Femur (tissue), 1 donor: ENCODE data around the gene HHAT.
"Not testable (repeated sequence)": the region's sequence is repeated elsewhere in the genome, so short reads cannot be mapped to it uniquely, and the experiment has no call there.

ENCODE experiments used
- DNase-seq: peaks from one replicate; pipeline ENCODE4 v3.0.0-alpha.2; 2017

HHAT gene

GRCh38 chr1:210655511-210655910 lies 326.8 kb downstream of the HHAT start:
- DNase-seq, result no peak

GRCh38 chr1:210657806-210658205 lies 329.1 kb downstream of the HHAT start:
- DNase-seq, result no peak

GRCh38 chr1:210661520-210661919 lies 332.8 kb downstream of the HHAT start:
- DNase-seq, result not testable (repeated sequence)

- no peak for DNase-seq
Observed at GRCh38 chr1:210662291-210663050, 333.8 kb downstream of the HHAT start.

- DNase-seq, result no peak
Observed at GRCh38 chr1:210663730-210664573, 335.2 kb downstream of the HHAT start.

- DNase-seq, result no peak
Observed at GRCh38 chr1:210669951-210670350, 341.2 kb downstream of the HHAT start.

- DNase-seq, result no peak
Observed at GRCh38 chr1:210674151-210674550, 345.4 kb downstream of the HHAT start.

- no peak for DNase-seq
Observed at GRCh38 chr1:210676539-210676938, 347.8 kb downstream of the HHAT start.

GRCh38 chr1:210677533-210677932 lies 348.8 kb downstream of the HHAT start:
- no peak for DNase-seq

GRCh38 chr1:210678306-210678705 lies 349.6 kb downstream of the HHAT start:
- no peak for DNase-seq

- no peak for DNase-seq
Observed at GRCh38 chr1:210681158-210681557, 352.5 kb downstream of the HHAT start.

GRCh38 chr1:210683403-210684047 lies 354.8 kb downstream of the HHAT start:
- no peak for DNase-seq

GRCh38 chr1:210684466-210685294 lies 356.0 kb downstream of the HHAT start:
- no peak for DNase-seq

GRCh38 chr1:210685295-210685650 lies 356.6 kb downstream of the HHAT start:
- DNase-seq, result no peak

GRCh38 chr1:210686841-210687240 lies 358.1 kb downstream of the HHAT start:
- DNase-seq, result no peak

GRCh38 chr1:210687582-210688279 lies 359.0 kb downstream of the HHAT start:
- DNase-seq, result no peak

GRCh38 chr1:210688512-210689234 lies 360.0 kb downstream of the HHAT start:
- DNase-seq, result no peak

- DNase-seq, result no peak
Observed at GRCh38 chr1:210689826-210690225, 361.1 kb downstream of the HHAT start.

- DNase-seq, result no peak
Observed at GRCh38 chr1:210690236-210690635, 361.5 kb downstream of the HHAT start.

GRCh38 chr1:210691039-210691610 lies 362.4 kb downstream of the HHAT start:
- no peak for DNase-seq

GRCh38 chr1:210692796-210693195 lies 364.1 kb downstream of the HHAT start:
- DNase-seq, result peak; percentile 34
